Fibroblast of lung (primary cell): ENCODE measurements around the gene GRAMD1A.

ENCODE experiments used
- CTCF ChIP-seq, 2 donors: IDR thresholded peaks in 1 of 2; conservative IDR thresholded peaks in 1 of 2; 1 replicate in 1 of 2; 2 replicates in 1 of 2; pipeline ENCODE4 v1.5.1; 2011 to 2012; ENCODE audit warnings: low read length in 2 of 2, control low read depth in 1 of 2, inconsistent platforms in 1 of 2, low read depth in 1 of 2, mild to moderate bottlenecking in 1 of 2
- EZH2 ChIP-seq: IDR thresholded peaks from 2 replicates; pipeline ENCODE4 v1.5.1; 2012; ENCODE audit warnings: low read length, control low read depth, mild to moderate bottlenecking; ENCODE audit errors: missing control alignments

GRCh38 chr19:35075202-35076025, 75.3 kb downstream of the GRAMD1A start:
- TF ChIP-seq CTCF (conservative IDR thresholded peaks at IDR 0.05 in 1 of 2, IDR thresholded peaks at IDR 0.05 in 1 of 2; ENCODE audit: low read depth in 1 of 2, low read length in 2 of 2) (no peak), EZH2 (no peak)
